ENCODE data around the gene RHOV. TPM values are rescaled to one million over a fixed set of nuclear protein-coding genes. Genes with fewer than 3 reads are reported as not detected.

The RHOV gene
- total RNA-seq, 1 donor from 2014 or later: 0.27 TPM

DNA sequence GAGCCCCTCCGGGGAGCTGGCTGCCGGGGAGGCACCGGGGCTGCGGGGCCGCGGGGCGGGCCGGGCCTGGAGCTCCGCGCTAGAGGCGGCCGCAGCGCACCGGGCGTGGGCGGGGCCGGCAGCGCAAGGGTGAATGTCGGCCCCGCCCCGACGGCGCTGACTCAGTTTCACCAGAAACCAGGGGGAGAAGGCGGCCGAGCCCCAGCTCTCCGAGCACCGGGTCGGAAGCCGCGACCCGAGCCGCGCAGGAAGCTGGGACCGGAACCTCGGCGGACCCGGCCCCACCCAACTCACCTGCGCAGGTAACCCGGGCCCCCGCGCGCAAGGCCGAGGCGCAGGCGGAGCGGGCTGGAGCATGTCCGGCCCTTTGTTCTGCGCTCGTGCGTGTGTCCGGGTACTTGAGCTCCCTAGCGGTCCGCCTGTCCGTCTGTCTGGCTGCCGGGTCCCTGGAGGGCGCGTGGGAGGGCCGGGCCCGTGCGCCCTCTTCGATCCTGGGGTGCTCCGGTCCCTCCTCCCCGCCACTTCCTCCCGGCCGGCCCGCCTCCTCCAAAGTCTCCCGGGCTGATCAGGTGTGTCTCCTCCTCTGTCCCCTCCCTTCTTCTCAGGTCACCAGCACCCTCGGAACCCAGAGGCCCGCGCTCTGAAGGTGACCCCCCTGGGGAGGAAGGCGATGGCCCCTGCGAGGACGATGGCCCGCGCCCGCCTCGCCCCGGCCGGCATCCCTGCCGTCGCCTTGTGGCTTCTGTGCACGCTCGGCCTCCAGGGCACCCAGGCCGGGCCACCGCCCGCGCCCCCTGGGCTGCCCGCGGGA is 29.9 kb downstream of the RHOV start, which contains the start of gene SPINT1:
TSS of gene SPINT1 (plus strand) at position 164 of the 811 bp plus-strand sequence. CDS start at position 671, 507 bp downstream.
- Mint-ChIP-seq H3K36me3 (ENCODE audit: low read depth) (no peaks in the 10 kb centered on the region), H3K9me3 (no peaks in the 10 kb centered on the region), H3K27ac (peak within 1 kb of the TSS; percentile 55), H3K27me3 (no peaks in the 10 kb centered on the region), H3K4me1 (peaks cover 39% of the 10 kb centered on the region), H3K4me3 (peak within 1 kb of the TSS; percentile 82)
- ChIA-PET CTCF (interaction anchor here (1.1 to 2.1 kb wide), 4 partner anchors 14 to 121 kb away, joined by 3 to 21 read pairs (median 4); partner anchors contain the start of gene VPS18), POLR2A (interaction anchor here (1.0 to 2.1 kb wide), 3 partner anchors 14 to 51 kb away, joined by 3 to 7 read pairs (median 3); partner anchors contain the start of gene VPS18)
- peak; percentile 49 for DNase-seq
- intact Hi-C loops (cut with micrococcal nuclease): loop anchor here (1.0 kb wide), 1 partner anchor 37 kb away; the partner anchor contains the start of genes DNAJC17 and ZFYVE19
- ATAC-seq (ENCODE audit: low read depth): peak; percentile 69
- TF ChIP-seq CTCF (IDR thresholded peaks at IDR 0.05): no peak

DNA sequence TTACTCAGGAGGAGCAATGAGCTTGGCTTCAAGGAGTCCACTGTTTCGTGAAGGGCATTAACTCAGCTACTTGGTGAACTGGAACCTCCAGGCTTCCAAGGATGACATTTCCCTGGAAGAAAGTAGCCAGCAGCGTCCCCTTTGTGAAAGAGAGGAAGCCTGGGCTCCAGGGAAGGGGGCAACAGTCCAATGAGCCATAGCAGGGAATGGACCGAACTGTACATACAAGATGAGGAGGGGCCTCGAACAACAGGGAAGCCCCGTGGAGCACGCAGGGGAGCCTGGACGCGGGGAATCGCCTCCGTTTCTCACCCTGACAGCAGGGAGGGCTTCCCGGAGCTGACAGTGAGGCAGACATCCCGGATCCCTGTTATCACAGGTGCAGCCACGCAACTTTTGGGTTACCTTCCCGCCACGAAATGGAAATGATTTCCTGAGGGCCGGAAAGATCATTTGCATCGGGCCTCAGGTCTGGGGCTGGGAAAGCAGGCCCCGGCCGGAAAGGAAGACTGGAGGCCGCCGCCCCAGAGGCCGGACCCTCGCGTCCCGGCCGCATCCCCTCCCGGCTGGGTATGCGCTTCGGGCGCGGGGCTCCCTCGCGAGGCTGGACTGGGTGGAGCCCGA is 30.7 kb downstream of the RHOV start:
- Mint-ChIP-seq H3K27me3 (no peaks in the 10 kb centered on the region), H3K4me3 (peak overlapping the region; percentile 81), H3K9me3 (no peaks in the 10 kb centered on the region), H3K4me1 (peaks cover 39% of the 10 kb centered on the region), H3K36me3 (ENCODE audit: low read depth) (no peaks in the 10 kb centered on the region), H3K27ac (no peak overlapping the region)
- no peak for TF ChIP-seq CTCF (IDR thresholded peaks at IDR 0.05)
- ATAC-seq (ENCODE audit: low read depth): no peak
- ChIA-PET CTCF (interaction anchor here (1.1 to 2.1 kb wide), 2 partner anchors 15 to 120 kb away, joined by 3 to 21 read pairs; no protein-coding TSS in a partner anchor), POLR2A (interaction anchor here (1.0 to 2.1 kb wide), 3 partner anchors 15 to 51 kb away, joined by 3 to 7 read pairs (median 3); partner anchors contain the start of gene VPS18)
- no peak for DNase-seq
- intact Hi-C loops (cut with micrococcal nuclease): no loop called here

DNA sequence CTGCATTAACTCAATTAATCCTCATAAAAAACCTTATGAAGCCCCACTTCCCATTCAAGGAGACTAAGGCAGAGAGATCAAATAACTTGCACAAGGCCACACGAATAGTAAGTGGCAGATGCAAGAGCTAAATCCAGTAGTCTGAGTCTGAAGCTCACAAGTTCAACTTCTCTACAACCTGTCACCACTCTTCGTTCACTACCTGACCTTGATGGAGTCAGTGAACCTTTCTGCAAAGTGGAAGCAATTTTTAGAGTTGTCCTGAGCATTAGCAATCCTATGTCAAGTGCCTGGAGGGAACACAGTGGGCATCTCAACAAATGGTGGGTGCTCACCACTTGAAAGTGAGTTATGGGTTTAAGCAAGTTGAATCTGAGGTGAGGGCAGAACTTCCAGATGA is 32.3 kb downstream of the RHOV start:
- no peaks in the 10 kb centered on the region for H3K36me3 Mint-ChIP-seq (ENCODE audit: low read depth)

DNA sequence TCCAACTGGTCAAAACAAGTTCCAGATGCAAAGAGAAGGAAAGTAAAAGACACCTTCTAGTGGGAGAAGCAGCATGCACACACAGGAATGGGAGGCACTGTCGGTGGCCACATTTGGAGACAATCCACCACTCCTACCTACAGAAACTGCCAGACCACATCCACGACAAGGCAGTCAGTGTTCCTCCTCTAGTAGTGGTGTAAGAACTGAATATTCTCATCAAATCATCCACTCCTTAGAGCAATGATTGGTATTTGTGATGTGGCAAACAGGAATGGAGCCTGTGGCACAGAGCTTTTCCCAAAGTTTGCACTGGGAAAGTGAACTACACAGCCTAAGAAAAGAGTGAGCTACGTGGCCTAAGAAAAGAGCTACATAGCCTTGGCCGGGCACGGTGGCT is 35.3 kb downstream of the RHOV start:
- intact Hi-C loops (cut with micrococcal nuclease): no loop called here
- H3K9me3 Mint-ChIP-seq: no peaks in the 10 kb centered on the region
- no peak overlapping the region for H3K27ac Mint-ChIP-seq
- ChIA-PET CTCF (interaction anchor here (1.5 kb wide), 1 partner anchor 55 kb away, joined by 3 read pairs; the partner anchor contains the start of gene VPS18), POLR2A (no interaction called here)
- DNase-seq: no peak
- H3K4me3 Mint-ChIP-seq: no peak overlapping the region
- ATAC-seq (ENCODE audit: low read depth): no peak
- no peak for TF ChIP-seq CTCF (IDR thresholded peaks at IDR 0.05)
- peaks cover 4% of the 10 kb centered on the region for H3K4me1 Mint-ChIP-seq
- H3K36me3 Mint-ChIP-seq (ENCODE audit: low read depth): no peaks in the 10 kb centered on the region
- no peaks in the 10 kb centered on the region for H3K27me3 Mint-ChIP-seq

More for the DNA sequence above, 32.3 kb downstream of the RHOV start:
- intact Hi-C loops (cut with micrococcal nuclease): no loop called here
- peaks cover 24% of the 10 kb centered on the region for H3K4me1 Mint-ChIP-seq
- no peak overlapping the region for H3K4me3 Mint-ChIP-seq
- DNase-seq: no peak
- H3K9me3 Mint-ChIP-seq: no peaks in the 10 kb centered on the region
- H3K27ac Mint-ChIP-seq: no peak overlapping the region
- POLR2A ChIA-PET: no interaction called here
- TF ChIP-seq CTCF (IDR thresholded peaks at IDR 0.05): no peak
- CTCF ChIA-PET: no interaction called here
- H3K27me3 Mint-ChIP-seq: no peaks in the 10 kb centered on the region
- ATAC-seq (ENCODE audit: low read depth): no peak

DNA sequence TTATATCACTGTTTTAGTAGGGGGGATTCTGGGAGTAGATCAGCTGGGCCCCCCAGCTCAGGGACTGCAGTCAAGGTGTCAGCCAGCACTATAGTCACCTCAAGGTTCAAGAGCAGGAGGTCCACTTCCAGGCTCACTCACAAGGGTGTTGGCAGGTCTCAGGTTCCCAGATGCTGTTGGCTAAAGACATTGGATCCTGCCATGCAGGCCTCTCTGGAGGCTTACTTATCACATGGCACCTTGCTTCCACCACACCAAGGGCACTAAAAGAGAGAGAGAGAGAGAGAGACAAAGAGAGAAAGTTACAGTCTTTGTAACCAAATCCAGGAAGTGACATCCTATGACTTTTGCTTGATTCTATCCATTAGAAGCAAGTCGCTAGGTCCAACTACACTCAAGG is 38.0 kb downstream of the RHOV start:
- Mint-ChIP-seq H3K4me3 (no peak overlapping the region), H3K27me3 (no peaks in the 10 kb centered on the region), H3K27ac (no peak overlapping the region), H3K36me3 (ENCODE audit: low read depth) (peaks cover 4% of the 10 kb centered on the region), H3K9me3 (no peaks in the 10 kb centered on the region), H3K4me1 (no peaks in the 10 kb centered on the region)
- no peak for DNase-seq
- intact Hi-C loops (cut with micrococcal nuclease): no loop called here
- ATAC-seq (ENCODE audit: low read depth): no peak
- POLR2A ChIA-PET: no interaction called here
- CTCF ChIA-PET: no interaction called here
- TF ChIP-seq CTCF (IDR thresholded peaks at IDR 0.05): no peak

All from activated B cell treated with CpG ODN at 0.5 μM for 24 hours (primary cell).